Measurements from ENCODE around the gene MAP3K12. TPM values are rescaled to one million over a fixed set of nuclear protein-coding genes. Genes with fewer than 3 reads are reported as not detected.
A peak's percentile ranks its signal among the peaks of the same experiment; 100 is the strongest.

MAP3K12 gene
- total and polyA plus RNA-seq, 2 of the 8 experiments (the other 6 are each of a cell fraction or from before 2014, with no cell fraction given) = 23.4 to 42.7 TPM

DNA sequence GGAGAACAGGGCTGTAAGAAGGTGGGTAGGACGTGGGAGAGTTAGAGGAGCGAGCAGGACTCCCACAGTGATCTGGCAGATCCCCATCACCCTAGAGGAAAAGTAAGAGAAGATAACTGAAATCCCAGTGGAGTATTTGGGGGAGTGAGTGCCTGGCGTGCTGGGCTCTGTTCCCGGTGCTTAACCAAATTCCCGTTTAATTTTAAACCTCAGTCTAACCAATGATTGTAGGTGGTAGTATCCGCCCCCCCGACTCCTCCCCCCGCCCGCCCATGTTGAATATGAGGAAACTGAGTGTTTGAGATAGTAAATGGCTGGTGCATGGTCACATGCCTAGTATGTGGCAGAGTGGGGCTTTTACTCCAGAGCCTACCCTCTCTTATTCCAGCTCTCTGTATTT, 3.1 kb upstream of the MAP3K12 start:
- peaks cover 0 to 4% of the 10 kb centered on the region in 2 experiments for H4K20me1 ChIP-seq (replicated peaks in 1 of 2; ENCODE audit: control insufficient read depth in 1 of 2, insufficient read depth in 2 of 2, low read length in 2 of 2)
- no peak overlapping the region for H3K23ac ChIP-seq (ENCODE audit: insufficient read length)
- H3K27me3 ChIP-seq (replicated peaks in 1 of 4; ENCODE audit: control insufficient read depth in 3 of 4, extremely low read depth in 1 of 4, insufficient read depth in 3 of 4, low read length in 3 of 4) = no peaks in the 10 kb centered on the region
- DNase-seq (ENCODE audit: low read depth in 1 of 2, low spot score in 2 of 2) = no peak
- H3K18ac ChIP-seq (ENCODE audit: extremely low read depth, low read length) = no peak overlapping the region
- no peak overlapping the region for H3K14ac ChIP-seq (ENCODE audit: insufficient read length)
- H2BK15ac ChIP-seq (ENCODE audit: low read length) = no peak overlapping the region
- H2BK5ac ChIP-seq (ENCODE audit: low read depth, low read length) = no peak overlapping the region
- H2BK20ac ChIP-seq (ENCODE audit: low read length) = no peak overlapping the region
- H3K23me2 ChIP-seq (ENCODE audit: low read depth, low read length) = peaks cover 22% of the 10 kb centered on the region
- 96% methylated on average over 9 of the region's 9 CpGs; no CpG with 5 or more reads in 1 of the 2 experiments for WGBS, 2 experiments (ENCODE audit: extremely low coverage in 1 of 2, insufficient coverage in 1 of 2, insufficient read length in 1 of 2, insufficient replicate concordance in 2 of 2, low coverage in 1 of 2, low lambda C conversion rate in 2 of 2, missing lambda C conversion rate in 1 of 2)
- no peak for FAIRE-seq
- H4K8ac ChIP-seq (ENCODE audit: extremely low read depth, insufficient read depth, low read length) = no peak overlapping the region
- H3K4me3 ChIP-seq (ENCODE audit: extremely low read depth in 1 of 4, insufficient read depth in 2 of 4, low read depth in 3 of 4, low read length in 4 of 4) = peak overlapping the region in 1 of 4 experiments; percentile 77; a peak in 1 of 8 replicates
- H3K9ac ChIP-seq (replicated peaks in 1 of 4; ENCODE audit: extremely low read depth in 1 of 4, low read depth in 3 of 4, low read length in 3 of 4) = no peak overlapping the region
- H3K79me2 ChIP-seq (ENCODE audit: control insufficient read depth in 1 of 2, insufficient read depth in 2 of 2, low read length in 2 of 2) = peaks cover 0 to 22% of the 10 kb centered on the region in 2 experiments; a peak in 2 of 4 replicates
- peaks cover 9 to 23% (median 14%) of the 10 kb centered on the region in 4 experiments; a peak in 7 of 8 replicates for H3K36me3 ChIP-seq (ENCODE audit: control insufficient read depth in 2 of 4, insufficient read depth in 4 of 4, low read length in 3 of 4)
- no peaks in the 10 kb centered on the region for H3K9me3 ChIP-seq (ENCODE audit: insufficient read depth in 2 of 2, low read depth in 1 of 2, low read length in 1 of 2)
- H3K4me2 ChIP-seq (ENCODE audit: insufficient read depth in 1 of 2, low read depth in 2 of 2, low read length in 2 of 2) = peak overlapping the region; percentile 79 to 98; a peak in 2 of 4 replicates
- no peak overlapping the region for H3K27ac ChIP-seq (ENCODE audit: low read depth, low read length)
- POLR2A ChIA-PET (ENCODE audit: partially characterized antibody) = interaction anchor here (0.7 to 67.0 kb wide), 5 partner anchors 10 to 285 kb away, joined by 3 to 3397 read pairs (median 51); partner anchors contain the start of genes AAAS, PCBP2 and PRR13
- H3K4me1 ChIP-seq (replicated peaks in 1 of 4; ENCODE audit: control insufficient read depth in 3 of 4, insufficient read depth in 4 of 4, low read length in 3 of 4) = peaks cover 8 to 29% (median 20%) of the 10 kb centered on the region in 4 experiments
- no peak overlapping the region for H2AFZ ChIP-seq (ENCODE audit: low read length)
- peaks cover 13% of the 10 kb centered on the region for H3K79me1 ChIP-seq (ENCODE audit: low read depth, low read length)
- no peak overlapping the region for H2BK120ac ChIP-seq (replicated peaks; ENCODE audit: low read depth, low read length)
- H3K56ac ChIP-seq (replicated peaks; ENCODE audit: insufficient read length, low read depth, low read length) = no peak overlapping the region
- H3K4ac ChIP-seq (replicated peaks; ENCODE audit: insufficient read length, low read depth, low read length) = no peak overlapping the region
- TF ChIP-seq KDM1A (IDR thresholded peaks at IDR 0.05; ENCODE audit: borderline replicate concordance, low read length) (no peak), CEBPB (IDR thresholded peaks at IDR 0.05; ENCODE audit: low read depth, low read length) (no peak), BRCA1 (IDR thresholded peaks at IDR 0.05; ENCODE audit: low read depth, low read length) (no peak), SIX5 (IDR thresholded peaks at IDR 0.05; ENCODE audit: low read depth, low read length) (no peak), TCF12 (IDR thresholded peaks at IDR 0.05; ENCODE audit: low read depth, low read length) (no peak)
- TF ChIP-seq, protein P1, sequence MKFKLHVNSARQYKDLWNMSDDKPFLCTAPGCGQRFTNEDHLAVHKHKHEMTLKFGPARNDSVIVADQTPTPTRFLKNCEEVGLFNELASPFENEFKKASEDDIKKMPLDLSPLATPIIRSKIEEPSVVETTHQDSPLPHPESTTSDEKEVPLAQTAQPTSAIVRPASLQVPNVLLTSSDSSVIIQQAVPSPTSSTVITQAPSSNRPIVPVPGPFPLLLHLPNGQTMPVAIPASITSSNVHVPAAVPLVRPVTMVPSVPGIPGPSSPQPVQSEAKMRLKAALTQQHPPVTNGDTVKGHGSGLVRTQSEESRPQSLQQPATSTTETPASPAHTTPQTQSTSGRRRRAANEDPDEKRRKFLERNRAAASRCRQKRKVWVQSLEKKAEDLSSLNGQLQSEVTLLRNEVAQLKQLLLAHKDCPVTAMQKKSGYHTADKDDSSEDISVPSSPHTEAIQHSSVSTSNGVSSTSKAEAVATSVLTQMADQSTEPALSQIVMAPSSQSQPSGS (IDR thresholded peaks at IDR 0.05; ENCODE audit: low read length) = no peak
- TF ChIP-seq, protein P2, sequence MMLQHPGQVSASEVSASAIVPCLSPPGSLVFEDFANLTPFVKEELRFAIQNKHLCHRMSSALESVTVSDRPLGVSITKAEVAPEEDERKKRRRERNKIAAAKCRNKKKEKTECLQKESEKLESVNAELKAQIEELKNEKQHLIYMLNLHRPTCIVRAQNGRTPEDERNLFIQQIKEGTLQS (IDR thresholded peaks at IDR 0.05; ENCODE audit: insufficient read depth, low read depth, low read length) = no peak
- CTCF ChIA-PET (ENCODE audit: partially characterized antibody) = interaction anchor here (0.9 to 3.9 kb wide), 7 partner anchors 8 to 181 kb away, joined by 3 to 20 read pairs (median 6); partner anchors contain the start of gene AAAS
- H4K91ac ChIP-seq (replicated peaks; ENCODE audit: insufficient read length, low read length) = no peak overlapping the region
- H4K5ac ChIP-seq (ENCODE audit: insufficient read length, low read depth, low read length) = no peak overlapping the region
- no peak overlapping the region for H2AK5ac ChIP-seq (ENCODE audit: low read depth, low read length)
- H2BK12ac ChIP-seq (ENCODE audit: low read depth, low read length) = no peak overlapping the region
